Sigmoid colon (tissue), 4 donors: Measurements from ENCODE around the gene SAMD4A.
A peak's percentile ranks its signal among the peaks of the same experiment; 100 is the strongest.

Experiments used
- CTCF ChIP-seq, 4 experiments: fragments of 450-650 bp in 3 of 4; fragments of 200-600 bp in 1 of 4; IDR thresholded peaks; one replicate each; pipeline ENCODE4 v1.5.1; 2016 to 2019; ENCODE audit warnings: antibody characterized with exemption in 4 of 4, mild to moderate bottlenecking in 3 of 4, moderate library complexity in 2 of 4
- POLR2A ChIP-seq, 2 donors: fragments of 450-650 bp; IDR thresholded peaks; one replicate each; pipeline ENCODE4 v1.6.1; 2016; ENCODE audit warnings: antibody characterized with exemption in 2 of 2, mild to moderate bottlenecking in 2 of 2, moderate library complexity in 2 of 2
- POLR2AphosphoS5 ChIP-seq, 4 donors: sonication (generic); formaldehyde crosslinking; IDR thresholded peaks; one replicate each; pipeline ENCODE4 v1.6.1; 2017; ENCODE audit warnings: antibody characterized with exemption in 4 of 4

- TF ChIP-seq POLR2AphosphoS5 (IDR thresholded peaks at IDR 0.05) (peak in 1 of 4 donors; percentile 12), CTCF (IDR thresholded peaks at IDR 0.05) (no peak), POLR2A (IDR thresholded peaks at IDR 0.05) (no peak)
Observed at GRCh38 chr14:54638135-54638446, 71.2 kb downstream of the SAMD4A start.
